Gastrocnemius medialis (tissue), 4 donors: ENCODE results near the gene CNR2.
"Not testable (repeated sequence)": the region's sequence is repeated elsewhere in the genome, so short reads cannot be mapped to it uniquely, and the experiment has no call there.

Experiments
- CTCF ChIP-seq, 5 experiments: fragments of 450-650 bp in 3 of 5; fragments of 200-600 bp in 2 of 5; sonication (generic) in 2 of 5; IDR thresholded peaks in 4 of 5; conservative IDR thresholded peaks in 1 of 5; 1 replicate in 4 of 5; 2 replicates in 1 of 5; pipeline ENCODE4 v1.5.1; 2016 to 2019; ENCODE audit warnings: antibody characterized with exemption in 5 of 5, mild to moderate bottlenecking in 3 of 5, moderate library complexity in 3 of 5
- POLR2A ChIP-seq, 2 donors: fragments of 450-650 bp; IDR thresholded peaks; one replicate each; pipeline ENCODE4 v1.6.1; 2017; ENCODE audit warnings: antibody characterized with exemption in 2 of 2, mild to moderate bottlenecking in 2 of 2, moderate library complexity in 2 of 2

GRCh38 chr1:23900017-23900416 is 13.1 kb downstream of the CNR2 start:
- TF ChIP-seq CTCF (IDR thresholded peaks at IDR 0.05 in 4 of 5, conservative IDR thresholded peaks at IDR 0.05 in 1 of 5); POLR2A (IDR thresholded peaks at IDR 0.05): not testable (repeated sequence)
